IMR-90 (cell line): ENCODE measurements around the gene GAL3ST2.

ENCODE experiments used
- POLR2A ChIP-seq: IDR thresholded peaks from 2 replicates; pipeline ENCODE4 v1.6.1; 2012; ENCODE audit warnings: mild to moderate bottlenecking, low read depth, low read length
- TF ChIP-seq, protein P1 (sequence below): conservative IDR thresholded peaks from 2 replicates; pipeline ENCODE4 v1.5.1; 2012; ENCODE audit warnings: mild to moderate bottlenecking, low read depth, low read length, improper control_type of control experiment

DNA sequence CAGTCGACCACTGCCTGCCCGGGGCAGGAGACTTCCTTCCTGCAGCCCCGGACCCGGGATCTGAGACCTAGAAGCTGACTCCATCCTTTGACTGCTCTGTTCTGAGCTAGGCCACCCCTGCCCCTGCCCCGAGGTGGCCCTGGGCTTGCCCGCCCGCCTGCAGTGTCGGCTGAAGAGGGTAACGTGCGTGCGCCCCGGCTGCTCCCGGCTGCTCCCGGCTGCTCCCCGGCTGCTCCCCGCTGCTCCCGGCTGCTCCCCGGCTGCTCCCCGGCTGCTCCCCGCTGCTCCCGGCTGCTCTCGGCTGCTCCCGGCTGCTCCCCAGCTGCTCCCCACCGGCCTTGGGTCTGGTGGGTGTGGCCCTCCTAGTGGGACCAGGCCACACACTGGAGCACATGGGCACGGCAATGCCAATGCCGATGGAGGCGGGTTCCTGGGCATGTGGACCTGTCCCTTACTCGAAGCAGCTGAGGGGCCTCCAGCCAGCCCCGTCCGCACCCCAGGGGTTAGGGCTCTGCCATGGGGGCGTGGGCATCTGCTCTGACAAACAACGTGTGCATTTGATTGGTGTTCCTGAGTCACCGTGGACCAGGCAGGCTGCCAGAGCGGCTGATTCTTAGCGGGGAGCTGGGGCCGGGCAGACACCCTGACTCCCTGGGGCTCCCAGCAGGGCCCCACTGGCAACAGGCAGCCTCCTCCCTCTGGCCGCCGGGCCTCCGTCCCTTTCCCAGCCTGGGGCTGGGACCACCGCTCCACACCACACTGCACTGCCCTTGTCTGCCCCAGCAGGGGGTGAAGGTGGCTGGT, 2.0 kb upstream of the GAL3ST2 start:
- TF ChIP-seq, protein P1, sequence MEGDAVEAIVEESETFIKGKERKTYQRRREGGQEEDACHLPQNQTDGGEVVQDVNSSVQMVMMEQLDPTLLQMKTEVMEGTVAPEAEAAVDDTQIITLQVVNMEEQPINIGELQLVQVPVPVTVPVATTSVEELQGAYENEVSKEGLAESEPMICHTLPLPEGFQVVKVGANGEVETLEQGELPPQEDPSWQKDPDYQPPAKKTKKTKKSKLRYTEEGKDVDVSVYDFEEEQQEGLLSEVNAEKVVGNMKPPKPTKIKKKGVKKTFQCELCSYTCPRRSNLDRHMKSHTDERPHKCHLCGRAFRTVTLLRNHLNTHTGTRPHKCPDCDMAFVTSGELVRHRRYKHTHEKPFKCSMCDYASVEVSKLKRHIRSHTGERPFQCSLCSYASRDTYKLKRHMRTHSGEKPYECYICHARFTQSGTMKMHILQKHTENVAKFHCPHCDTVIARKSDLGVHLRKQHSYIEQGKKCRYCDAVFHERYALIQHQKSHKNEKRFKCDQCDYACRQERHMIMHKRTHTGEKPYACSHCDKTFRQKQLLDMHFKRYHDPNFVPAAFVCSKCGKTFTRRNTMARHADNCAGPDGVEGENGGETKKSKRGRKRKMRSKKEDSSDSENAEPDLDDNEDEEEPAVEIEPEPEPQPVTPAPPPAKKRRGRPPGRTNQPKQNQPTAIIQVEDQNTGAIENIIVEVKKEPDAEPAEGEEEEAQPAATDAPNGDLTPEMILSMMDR: no peak
- no peak for TF ChIP-seq POLR2A
